Psoas muscle (tissue), 8 donors: ENCODE data around the gene HOXC13. TPM values are rescaled to one million over a fixed set of nuclear protein-coding genes. Genes with fewer than 3 reads are reported as not detected.

ENCODE experiments used
- ATAC-seq, 4 donors: fragments of 200-7000 bp; cut with Tn5 transposase; one replicate each; pipeline ENCODE4 v1.9.1; 2020; ENCODE audit warnings: moderate library complexity in 3 of 4, mild to moderate bottlenecking in 2 of 4
- DNase-seq, 2 donors: peaks; one replicate each; pipeline ENCODE4 v3.0.0-alpha.2; 2020
- H3K27ac ChIP-seq: fragments of 200-600 bp; one replicate; pipeline ENCODE4 v1.8.0; 2022
- H3K27me3 ChIP-seq, 3 donors: fragments of 200-600 bp in 1 of 3; one replicate each; pipeline versions ENCODE4 v1.6.1 to v1.8.0; 2013 to 2022; ENCODE audit warnings: low read length in 2 of 3, mild to moderate bottlenecking in 2 of 3, moderate library complexity in 1 of 3; ENCODE audit not compliant: insufficient read depth in 3 of 3
- H3K36me3 ChIP-seq, 2 donors: fragments of 200-600 bp in 1 of 2; one replicate each; pipeline versions ENCODE4 v1.6.1 to v1.8.0; 2013 to 2022; ENCODE audit warnings: low read depth in 1 of 2, mild to moderate bottlenecking in 1 of 2, moderate library complexity in 1 of 2; ENCODE audit not compliant: insufficient read depth in 1 of 2
- H3K4me1 ChIP-seq: fragments of 200-600 bp; one replicate; pipeline ENCODE4 v1.8.0; 2022
- H3K4me3 ChIP-seq: fragments of 200-600 bp; one replicate; pipeline ENCODE4 v1.8.0; 2022; ENCODE audit warnings: mild to moderate bottlenecking
- H3K9me3 ChIP-seq: fragments of 200-600 bp; one replicate; pipeline ENCODE4 v1.8.0; 2022
- WGBS, 3 donors: extraction: QIAGEN DNeasy Blood & Tissue Kit; methylation state at CpG; one replicate each; pipeline versions ENCODE4 v1.1.6 to v1.1.7; 2013; 5-methylcytosine and 5-hydroxymethylcytosine counted together
- intact Hi-C, 2 donors: fragments of 100-400 bp; cut with DNase I; formaldehyde crosslinking; loops; one replicate each; pipeline versions ENCODE4 v1.11.0 to v1.14.2; 2022
- polyA plus RNA-seq, 3 donors: library from polyadenylated mRNA; stranded (reverse); fragments of 200-250 nt; gene quantifications; one replicate each; pipeline ENCODE4 v1.2.3, GENCODE V29; 2013
- total RNA-seq, 4 donors: library from RNA; stranded (reverse); fragmentation: NEBNext Ultra II Directional in 2 of 4; extraction: Animal tissue kit (Norgen Biotek cat#: 25700) in 2 of 4; gene quantifications; one replicate each; pipeline versions ENCODE4 v1.2.1 to v1.2.4, GENCODE V29; 2021 to 2023
- TF ChIP-seq, protein P1 (sequence below): fragments of 200-600 bp; IDR thresholded peaks from one replicate; pipeline ENCODE4 v1.8.0; 2022; ENCODE audit warnings: antibody characterized with exemption
- donor health status: healthy with polysubstance abuse.
- donor health status: DM: no; HTN: no; CAD: no; lungs with moderate emphysema.
- donor health status: Bipolar disorder and iron deficiency.
- donor health status: healthy.
- donor health status: DM: yes; HTN: yes; CAD: no.
- donor health status: DM: no; HTN: no; CAD: no.
- donor health status: DM: no; HTN: no; CAD: no.
- donor health status: DM: yes; HTN: yes; CAD: no.

Gene HOXC13
- total and polyA plus RNA-seq, 7 donors, result 0.23 TPM; not detected in 6

DNA sequence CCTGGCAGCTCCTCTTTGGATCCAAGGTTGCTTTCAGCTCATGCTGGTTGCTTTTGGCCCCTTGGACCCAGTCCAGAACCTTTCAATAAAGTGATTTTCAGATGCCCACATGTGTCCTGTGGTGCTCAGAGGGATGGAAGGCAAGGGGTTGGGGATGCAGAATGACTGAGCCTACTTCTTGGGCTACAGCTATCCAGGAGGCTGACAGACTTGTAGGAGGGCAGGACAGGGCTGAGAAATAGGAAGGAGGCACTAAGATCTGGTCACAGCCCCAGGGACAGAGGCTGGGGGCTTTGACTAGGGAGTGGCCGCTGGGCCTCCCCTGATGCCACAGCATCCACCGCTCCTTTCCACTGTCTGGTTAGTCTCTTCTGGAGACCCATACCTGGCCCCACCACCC is 33.1 kb downstream of the HOXC13 start:
- Histone ChIP-seq H3K27me3 (peaks cover 0 to 85% (median 38%) of the 10 kb centered on the region in 3 donors), H3K4me1 (peaks cover 5% of the 10 kb centered on the region), H3K9me3 (no peaks in the 10 kb centered on the region), H3K36me3 (no peaks in the 10 kb centered on the region), H3K27ac (no peak overlapping the region), H3K4me3 (no peak overlapping the region)
- no peak for ATAC-seq
- WGBS, 3 donors, result 72 to 96% (median 74%) methylated on average over 2 of the region's 2 CpGs
- intact Hi-C loops, result no loop called here
- no peak for DNase-seq
- TF ChIP-seq, protein P1, sequence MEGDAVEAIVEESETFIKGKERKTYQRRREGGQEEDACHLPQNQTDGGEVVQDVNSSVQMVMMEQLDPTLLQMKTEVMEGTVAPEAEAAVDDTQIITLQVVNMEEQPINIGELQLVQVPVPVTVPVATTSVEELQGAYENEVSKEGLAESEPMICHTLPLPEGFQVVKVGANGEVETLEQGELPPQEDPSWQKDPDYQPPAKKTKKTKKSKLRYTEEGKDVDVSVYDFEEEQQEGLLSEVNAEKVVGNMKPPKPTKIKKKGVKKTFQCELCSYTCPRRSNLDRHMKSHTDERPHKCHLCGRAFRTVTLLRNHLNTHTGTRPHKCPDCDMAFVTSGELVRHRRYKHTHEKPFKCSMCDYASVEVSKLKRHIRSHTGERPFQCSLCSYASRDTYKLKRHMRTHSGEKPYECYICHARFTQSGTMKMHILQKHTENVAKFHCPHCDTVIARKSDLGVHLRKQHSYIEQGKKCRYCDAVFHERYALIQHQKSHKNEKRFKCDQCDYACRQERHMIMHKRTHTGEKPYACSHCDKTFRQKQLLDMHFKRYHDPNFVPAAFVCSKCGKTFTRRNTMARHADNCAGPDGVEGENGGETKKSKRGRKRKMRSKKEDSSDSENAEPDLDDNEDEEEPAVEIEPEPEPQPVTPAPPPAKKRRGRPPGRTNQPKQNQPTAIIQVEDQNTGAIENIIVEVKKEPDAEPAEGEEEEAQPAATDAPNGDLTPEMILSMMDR, result no peak

- H3K4me3 ChIP-seq, result no peak overlapping the region
- H3K4me1 ChIP-seq, result peaks cover 5% of the 10 kb centered on the region
- intact Hi-C loops, result no loop called here
- WGBS, 3 donors, result 65 to 69% (median 67%) methylated on average over 9 of the region's 9 CpGs
- DNase-seq (peak in 1 of 2 donors; percentile 44), ATAC-seq (peak in 1 of 4 donors; percentile 23)
- H3K36me3 ChIP-seq, result no peaks in the 10 kb centered on the region
- peaks cover 0 to 85% (median 34%) of the 10 kb centered on the region in 3 donors for H3K27me3 ChIP-seq
- TF ChIP-seq, protein P1, result no peak
- H3K27ac ChIP-seq, result no peak overlapping the region
- H3K9me3 ChIP-seq, result no peaks in the 10 kb centered on the region
These were observed 33.6 kb downstream of the HOXC13 start for GRCh38 chr12:53972152-53972702.

DNA sequence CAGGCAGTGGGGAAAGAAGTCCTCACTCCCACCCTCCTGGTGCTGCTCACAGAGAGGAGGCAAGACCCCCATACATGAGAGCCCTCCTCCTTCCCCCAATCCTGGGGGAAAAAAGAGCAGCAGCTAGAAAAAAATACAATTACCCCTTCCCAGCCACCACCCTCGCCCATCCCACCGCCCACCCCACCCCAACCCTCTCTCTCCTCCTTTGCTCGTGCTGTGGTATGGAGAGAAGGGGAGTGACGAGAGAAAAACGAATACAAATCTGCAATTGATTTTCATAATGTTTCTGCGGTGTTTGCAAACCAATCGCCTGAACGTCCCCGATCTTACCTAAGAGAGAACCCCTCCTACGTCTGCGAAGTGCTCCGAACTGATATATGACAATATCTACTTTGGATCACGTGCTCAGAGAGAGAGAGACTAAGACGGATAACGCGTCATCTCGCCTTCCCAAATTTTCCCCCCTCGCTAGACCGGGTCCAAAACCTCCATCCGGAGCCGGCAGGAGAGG is 34.1 kb downstream of the HOXC13 start, which contains the start of gene HOXC11:
Gene HOXC11 (plus strand): TSS at position 405 of the 514 bp plus-strand sequence. CDS start 116 bp downstream, outside the sequence.
- Histone ChIP-seq H3K4me1 (peaks cover 5% of the 10 kb centered on the region), H3K27ac (peak within 1 kb of the TSS; percentile 71), H3K36me3 (no peaks in the 10 kb centered on the region), H3K4me3 (peak within 1 kb of the TSS; percentile 69), H3K27me3 (peaks cover 0 to 82% (median 30%) of the 10 kb centered on the region in 3 donors), H3K9me3 (no peaks in the 10 kb centered on the region)
- TF ChIP-seq, protein P1, result no peak
- WGBS, 3 donors, result 17 to 31% (median 22%) methylated on average over 20 to 21 of the region's 21 CpGs
- DNase-seq (no peak), ATAC-seq (no peak)
- intact Hi-C loops, result no loop called here

GRCh38 chr12:53973236-53974042 is 34.8 kb downstream of the HOXC13 start:
- peak in 1 of 2 donors; percentile 73 for DNase-seq
- Histone ChIP-seq H3K27me3 (peaks cover 0 to 75% (median 27%) of the 10 kb centered on the region in 3 donors), H3K9me3 (no peaks in the 10 kb centered on the region), H3K36me3 (no peaks in the 10 kb centered on the region), H3K27ac (peak overlapping the region; percentile 71), H3K4me3 (peak overlapping the region; percentile 69), H3K4me1 (peaks cover 5% of the 10 kb centered on the region)
- ATAC-seq, result peak in 3 of 4 donors; percentile 53 to 65 (median 59)
- TF ChIP-seq, protein P1, result no peak
- intact Hi-C loops, result no loop called here
- 2 to 3% (median 3%) methylated on average over 67 to 71 of the region's 71 CpGs for WGBS, 3 donors
